Measurements from ENCODE around the gene ZGPAT. TPM values are rescaled to one million over a fixed set of nuclear protein-coding genes. Genes with fewer than 3 reads are reported as not detected.
"Not testable (repeated sequence)": the region's sequence is repeated elsewhere in the genome, so short reads cannot be mapped to it uniquely, and the experiment has no call there.

The ZGPAT gene
- total RNA-seq, 1 donor from 2014 or later = 27.2 TPM

GRCh38 chr20:63771046-63771707, 63.3 kb downstream of the ZGPAT start:
- DNase-seq (no peak), ATAC-seq (no peak)
- H3K4me3 ChIP-seq = no peak overlapping the region
- H3K27ac ChIP-seq = no peak overlapping the region
- peaks cover 21% of the 10 kb centered on the region for H3K36me3 ChIP-seq
- H3K9me3 ChIP-seq = no peaks in the 10 kb centered on the region
- no peaks in the 10 kb centered on the region for H3K27me3 ChIP-seq (ENCODE audit: low read depth)
- no peak for TF ChIP-seq CTCF (IDR thresholded peaks at IDR 0.05)
- H3K4me1 ChIP-seq = peaks cover 6% of the 10 kb centered on the region
- intact Hi-C loops (cut with DNase I) = no loop called here

DNA sequence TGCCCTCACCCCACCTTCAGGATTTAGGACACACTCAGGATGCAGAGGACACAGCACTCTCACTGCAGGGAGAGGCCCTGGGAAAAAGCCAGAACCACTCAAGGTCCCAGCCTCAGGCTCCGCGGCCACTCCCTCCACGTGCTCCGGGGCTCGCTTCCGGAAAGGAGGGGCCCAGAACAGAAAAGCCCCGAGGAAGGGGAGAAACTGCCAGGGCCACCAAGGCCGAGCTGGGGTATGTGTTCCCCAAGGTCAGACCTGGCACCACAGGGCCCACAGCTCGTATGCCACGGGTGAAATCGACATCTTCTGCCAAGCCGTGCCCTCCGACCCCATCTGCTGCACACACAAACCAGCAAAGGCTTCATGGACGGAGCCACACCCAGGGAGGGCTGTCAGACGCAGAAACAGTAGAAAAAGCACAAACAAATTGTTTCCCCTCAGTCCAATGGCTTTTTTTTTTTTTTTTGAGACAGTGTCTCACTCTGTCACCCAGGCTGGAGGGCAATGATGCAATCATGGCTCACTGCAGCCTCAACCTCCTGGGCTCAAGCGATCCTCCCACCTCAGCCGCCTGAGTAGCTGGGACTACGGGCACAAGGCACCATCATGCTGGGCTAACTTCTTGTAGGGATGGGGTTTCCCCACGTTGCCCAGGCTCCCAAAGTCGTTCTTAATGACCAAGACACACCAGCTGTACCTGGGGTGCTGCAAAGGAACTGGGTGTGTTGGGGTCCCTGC, 65.1 kb downstream of the ZGPAT start:
- peak; percentile 66 for DNase-seq
- Histone ChIP-seq H3K27me3 (ENCODE audit: low read depth) (no peaks in the 10 kb centered on the region), H3K36me3 (peaks cover 10% of the 10 kb centered on the region), H3K4me1 (peaks cover 6% of the 10 kb centered on the region), H3K27ac (no peak overlapping the region), H3K4me3 (no peak overlapping the region), H3K9me3 (no peaks in the 10 kb centered on the region)
- no peak for TF ChIP-seq CTCF (IDR thresholded peaks at IDR 0.05)
- ATAC-seq = peak in 1 of 2 donors; percentile 75
- intact Hi-C loops (cut with DNase I) = no loop called here

- Histone ChIP-seq H3K36me3 (peaks cover 10% of the 10 kb centered on the region), H3K27me3 (ENCODE audit: low read depth) (no peaks in the 10 kb centered on the region), H3K4me3 (no peak overlapping the region), H3K27ac (no peak overlapping the region), H3K9me3 (no peaks in the 10 kb centered on the region), H3K4me1 (peaks cover 6% of the 10 kb centered on the region)
- no peak for TF ChIP-seq CTCF (IDR thresholded peaks at IDR 0.05)
- intact Hi-C loops (cut with DNase I) = no loop called here
- ATAC-seq (no peak), DNase-seq (peak; percentile 38)
Observed at GRCh38 chr20:63773571-63774241, 65.9 kb downstream of the ZGPAT start.

DNA sequence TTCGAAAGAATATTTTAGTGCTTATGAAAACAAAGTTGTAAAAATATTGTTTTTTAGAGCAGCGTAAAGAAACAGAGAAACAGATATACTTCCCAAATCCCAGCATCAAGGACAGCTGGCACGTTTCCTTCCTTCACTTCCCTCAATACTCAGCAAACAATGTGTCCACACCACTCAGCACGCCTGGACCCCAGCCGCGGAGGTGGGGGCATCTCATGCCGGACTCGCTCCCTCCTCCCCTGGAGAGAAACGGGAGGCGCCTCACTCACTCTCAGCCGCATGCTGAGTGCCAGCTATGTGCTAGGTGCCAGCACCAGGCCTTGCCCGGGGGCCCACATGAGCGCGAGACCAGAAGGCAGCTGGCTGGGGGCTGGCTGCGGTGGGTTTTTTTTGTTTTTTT, 66.5 kb downstream of the ZGPAT start:
- Histone ChIP-seq H3K4me1 (peaks cover 6% of the 10 kb centered on the region), H3K9me3 (no peaks in the 10 kb centered on the region), H3K27me3 (ENCODE audit: low read depth) (no peaks in the 10 kb centered on the region), H3K36me3 (peaks cover 4% of the 10 kb centered on the region), H3K27ac (no peak overlapping the region), H3K4me3 (no peak overlapping the region)
- ATAC-seq (no peak), DNase-seq (no peak)
- no peak for TF ChIP-seq CTCF (IDR thresholded peaks at IDR 0.05)
- intact Hi-C loops (cut with DNase I) = no loop called here

DNA sequence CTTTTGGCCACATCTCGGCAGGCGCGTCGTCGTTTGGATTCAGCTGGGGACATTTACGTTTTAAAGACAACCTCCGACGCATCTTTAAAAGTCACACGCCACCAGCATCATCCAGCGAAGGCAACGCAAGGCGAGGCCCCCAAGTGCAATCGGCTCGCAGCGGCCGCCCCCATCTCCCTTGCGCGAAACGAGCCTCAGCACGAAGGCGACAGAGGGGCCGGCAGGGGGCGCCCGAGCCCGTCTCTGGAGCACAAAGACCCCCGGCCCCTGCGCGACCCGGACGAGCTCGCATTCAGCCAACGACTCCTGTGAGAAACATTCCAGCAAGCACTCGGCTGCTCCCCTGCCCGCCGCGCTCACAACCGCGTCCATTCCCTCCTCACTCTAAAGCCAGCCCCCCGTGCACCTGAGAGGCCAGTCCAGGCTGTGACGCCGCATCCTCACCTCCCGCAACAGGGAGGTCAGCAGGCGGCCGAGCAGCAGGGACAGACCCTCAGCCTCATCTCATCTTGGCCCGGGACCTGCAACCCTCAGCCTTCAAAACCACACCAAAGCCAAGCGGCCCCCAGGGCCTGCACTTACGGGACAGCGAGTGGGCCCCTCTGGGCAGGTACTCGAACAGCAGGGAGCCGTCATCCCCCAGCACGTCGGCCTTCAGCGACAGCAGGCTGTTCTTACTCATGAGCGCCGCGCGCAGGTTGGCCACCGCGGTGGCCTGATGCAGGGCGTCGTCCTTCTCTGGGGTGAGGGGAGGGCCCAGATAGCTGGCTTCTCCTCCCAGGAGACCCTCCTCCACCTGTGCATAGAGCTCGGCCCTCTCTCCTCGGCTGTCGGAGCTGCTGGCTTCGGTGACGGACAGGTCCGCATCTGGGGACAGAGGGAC, 67.5 kb downstream of the ZGPAT start:
- Histone ChIP-seq H3K36me3 (no peaks in the 10 kb centered on the region), H3K27ac (no peak overlapping the region), H3K27me3 (ENCODE audit: low read depth) (no peaks in the 10 kb centered on the region), H3K4me3 (no peak overlapping the region), H3K4me1 (peaks cover 6% of the 10 kb centered on the region), H3K9me3 (no peaks in the 10 kb centered on the region)
- ATAC-seq = peak in 1 of 2 donors; percentile 69
- no peak for DNase-seq
- intact Hi-C loops (cut with DNase I) = no loop called here
- TF ChIP-seq CTCF (IDR thresholded peaks at IDR 0.05) = peak; percentile 52

DNA sequence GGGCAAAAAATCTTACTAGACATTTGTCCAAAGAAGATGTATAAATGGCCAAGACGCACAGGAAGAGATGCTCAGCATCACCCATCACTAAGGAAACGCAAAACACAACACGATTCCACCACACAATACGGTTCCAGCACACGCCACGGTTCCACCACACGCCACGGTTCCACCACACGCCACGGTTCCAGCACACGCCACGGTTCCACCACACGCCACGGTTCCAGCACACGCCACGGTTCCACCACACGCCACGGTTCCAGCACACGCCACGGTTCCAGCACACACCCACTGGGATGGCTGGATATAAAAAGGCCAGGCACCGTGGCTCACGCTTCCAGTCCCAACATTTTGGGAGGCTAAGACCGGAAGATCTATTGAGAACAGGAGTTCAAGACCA, 69.0 kb downstream of the ZGPAT start:
- H3K9me3 ChIP-seq; intact Hi-C loops (cut with DNase I); H3K4me3 ChIP-seq; H3K4me1 ChIP-seq; DNase-seq; H3K27ac ChIP-seq; H3K36me3 ChIP-seq; ATAC-seq; H3K27me3 ChIP-seq (ENCODE audit: low read depth): not testable (repeated sequence)

All from lower lobe of right lung (tissue), 2 donors.